GM21737 (cell line): ENCODE measurements around the gene RAB8B.

ENCODE experiments used
- ATAC-seq: cut with Tn5 transposase; IDR thresholded peaks from one replicate; pipeline ENCODE4 v1.9.1; 2021; ENCODE audit warnings: mild to moderate bottlenecking, moderate library complexity; ENCODE audit not compliant: unreplicated experiment

RAB8B gene

DNA sequence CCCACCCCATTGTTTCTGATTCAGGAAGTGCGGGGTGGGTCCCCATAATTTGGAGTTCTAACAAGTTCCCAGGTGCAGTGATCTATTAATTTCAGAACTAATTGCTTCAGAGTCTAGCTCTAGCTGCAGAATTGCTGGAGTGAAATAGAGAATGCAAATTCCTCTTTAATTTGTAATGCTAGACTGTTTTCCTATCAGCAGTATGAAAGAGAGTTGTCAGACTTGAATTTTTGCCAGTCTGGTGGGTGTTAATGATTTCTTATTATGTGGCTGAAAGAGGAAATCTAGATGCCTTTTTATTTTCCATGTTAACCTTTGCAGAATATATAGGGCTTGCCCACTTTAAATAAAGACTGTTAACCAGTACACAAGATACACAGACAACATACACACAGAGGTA, 111.7 kb downstream of the RAB8B start:
- ATAC-seq: no peak

DNA sequence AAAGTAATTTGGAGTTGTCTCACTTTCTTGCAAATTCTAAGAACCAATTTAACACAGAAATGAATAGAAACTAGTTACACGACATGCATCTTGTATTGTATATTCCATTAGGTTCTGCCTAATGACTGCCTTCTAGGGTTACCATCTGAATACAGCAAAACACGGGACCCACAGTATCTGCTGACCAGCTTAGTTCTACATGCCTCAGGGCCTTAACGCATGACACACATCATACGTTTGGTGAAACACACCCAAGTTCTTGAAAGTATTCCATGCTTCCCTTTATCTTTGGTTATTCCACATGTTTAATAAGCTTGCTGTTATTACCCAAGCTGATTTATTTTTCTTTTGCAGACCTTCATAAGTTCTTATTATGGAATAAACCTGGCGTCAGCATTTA, 115.9 kb downstream of the RAB8B start:
- ATAC-seq: no peak

DNA sequence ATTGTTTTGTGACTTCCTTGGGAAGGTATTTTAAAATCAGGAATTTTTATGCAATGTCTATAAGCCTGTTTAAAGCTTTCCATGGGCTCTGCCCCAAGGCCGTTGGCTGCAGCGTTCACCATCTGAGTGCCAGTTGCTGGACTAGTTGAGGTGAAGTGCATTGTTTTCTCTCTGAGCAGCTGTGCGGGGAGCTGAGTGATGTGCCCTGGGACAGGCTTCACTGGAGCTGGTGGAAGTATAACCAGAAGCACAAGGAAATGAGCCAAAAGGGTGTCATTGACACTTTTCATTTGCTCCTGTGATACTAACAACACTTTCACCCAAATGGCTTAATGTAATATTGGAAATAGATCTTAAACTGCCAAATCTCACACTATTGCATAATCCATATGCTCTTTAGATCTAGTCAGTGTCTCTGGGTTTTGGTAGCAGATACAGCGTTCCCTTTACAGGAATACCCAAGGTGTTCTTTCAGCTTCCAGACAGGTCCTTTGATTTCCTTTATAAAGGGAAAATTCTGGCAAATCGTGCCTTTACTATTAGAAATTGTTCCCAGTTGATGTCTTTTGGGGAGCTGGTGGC, 117.2 kb downstream of the RAB8B start:
- ATAC-seq: no peak

DNA sequence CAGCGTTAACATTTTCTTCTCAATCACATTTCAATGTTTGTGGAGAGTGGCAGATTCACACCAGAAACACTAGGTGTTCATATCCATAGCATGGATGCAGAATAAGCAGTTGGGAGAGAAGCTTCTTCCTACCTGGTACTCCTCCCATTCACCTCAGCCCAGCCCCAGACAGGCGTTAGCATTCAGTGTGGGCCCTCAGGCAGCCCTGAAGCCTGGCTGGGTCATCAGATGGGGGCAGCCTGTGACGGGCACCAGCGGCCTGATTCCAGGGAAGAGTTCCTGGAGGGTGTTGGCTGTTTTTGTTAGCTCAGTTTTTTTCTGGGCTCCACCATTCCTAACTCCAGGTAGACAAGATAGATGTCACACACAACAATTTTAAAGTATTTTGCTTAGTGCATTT, 119.1 kb downstream of the RAB8B start:
- ATAC-seq: no peak

DNA sequence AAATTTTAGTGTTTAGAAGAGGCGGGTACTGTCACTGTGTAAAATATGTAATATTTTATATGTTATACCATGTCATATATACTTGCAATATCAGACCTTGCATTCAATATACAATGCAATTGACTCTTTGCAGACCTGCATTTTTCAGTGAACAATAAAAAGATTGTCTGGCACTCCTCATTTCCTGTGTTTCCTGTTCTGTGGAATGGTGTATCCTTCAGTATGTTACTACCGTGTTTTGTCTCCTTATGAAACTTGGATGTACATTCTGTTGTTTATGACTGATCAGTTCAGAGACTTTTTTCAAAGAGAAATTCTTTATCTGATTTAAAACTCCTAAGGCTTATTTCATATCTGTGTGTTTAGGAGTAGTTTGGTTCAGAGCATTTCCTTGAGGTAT, 119.5 kb downstream of the RAB8B start:
- ATAC-seq: no peak

DNA sequence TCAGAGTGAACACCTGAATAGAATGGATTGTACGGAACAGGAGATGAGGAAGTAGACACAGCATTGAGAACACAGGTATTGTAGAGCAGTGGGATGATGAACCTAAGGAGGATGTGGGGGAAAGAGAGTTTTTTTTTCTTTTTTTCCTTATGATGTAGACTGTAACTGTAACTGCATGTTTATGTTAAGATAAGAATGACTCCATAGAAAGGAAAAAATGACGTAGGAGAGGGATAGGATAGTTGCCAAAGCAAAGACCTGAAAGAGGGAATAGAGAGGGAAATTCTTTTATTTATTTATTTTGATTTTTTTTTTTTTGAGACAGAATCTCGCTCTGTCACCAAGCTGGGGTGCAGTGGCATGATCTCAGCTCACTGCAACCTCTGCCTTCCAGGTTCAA, 121.2 kb downstream of the RAB8B start:
- ATAC-seq: no peak

DNA sequence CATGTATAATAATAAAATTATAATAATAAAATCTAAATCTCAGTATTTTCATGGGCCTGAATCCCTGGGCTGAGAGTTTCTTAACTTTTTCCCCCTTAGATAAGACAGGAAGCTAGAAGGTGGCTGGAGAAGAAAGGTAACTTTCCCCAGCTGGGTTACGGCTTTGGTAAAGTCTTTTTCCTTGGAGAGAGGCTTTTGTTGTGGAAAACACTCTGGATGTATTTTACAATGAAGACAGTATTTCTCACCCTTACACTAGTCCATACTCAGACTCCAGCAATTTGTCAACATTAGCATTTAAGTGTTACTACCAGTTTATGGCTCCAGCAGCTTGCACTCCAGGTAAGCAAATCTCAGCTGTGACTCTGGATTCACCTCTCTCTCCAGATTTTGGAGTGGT, 122.9 kb downstream of the RAB8B start:
- no peak for ATAC-seq

DNA sequence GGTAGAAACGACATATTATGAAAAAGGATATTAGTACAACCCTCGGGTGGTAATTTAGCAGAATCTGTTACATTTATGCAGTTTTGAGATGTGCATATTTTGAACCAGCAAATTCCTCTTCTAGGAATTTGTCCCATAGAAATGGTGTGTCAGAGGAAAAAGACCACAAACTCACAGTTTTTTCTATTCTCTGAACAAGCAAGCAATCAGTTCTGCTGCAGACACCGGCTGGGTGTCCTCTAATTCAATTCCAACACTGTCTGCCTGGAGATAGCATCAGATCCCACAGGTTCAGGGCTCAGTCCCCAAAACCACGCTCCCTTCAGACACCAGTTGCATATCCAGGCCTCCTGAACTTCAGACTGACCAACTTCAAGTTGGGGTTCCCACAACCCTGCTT, 124.4 kb downstream of the RAB8B start:
- no peak for ATAC-seq

DNA sequence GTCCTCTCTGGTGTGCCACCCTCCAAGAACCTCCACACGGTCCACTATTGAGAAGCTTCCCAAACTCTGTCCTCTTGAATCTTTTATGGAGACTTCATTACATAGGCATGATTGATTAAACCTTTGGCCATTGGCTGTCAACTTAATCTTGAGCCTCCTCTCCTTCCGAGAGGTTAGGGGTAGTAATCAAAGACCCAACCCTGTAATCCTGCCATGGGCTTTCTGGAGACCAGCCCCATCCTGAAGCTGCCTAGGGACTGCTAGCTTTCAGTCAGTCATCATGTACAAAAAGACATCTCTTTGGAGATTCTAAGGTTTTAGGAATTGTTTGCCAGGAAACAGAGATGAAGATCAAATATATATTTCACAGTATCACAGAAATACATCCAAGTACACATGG, 125.0 kb downstream of the RAB8B start:
- no peak for ATAC-seq
